ENCODE data around the gene GPC6. TPM values are rescaled to one million over a fixed set of nuclear protein-coding genes. Genes with fewer than 3 reads are reported as not detected.

GPC6 gene
- total RNA-seq, 3 donors from 2014 or later (not counting 1 experiment from before 2014, with no cell fraction given): not detected

DNA sequence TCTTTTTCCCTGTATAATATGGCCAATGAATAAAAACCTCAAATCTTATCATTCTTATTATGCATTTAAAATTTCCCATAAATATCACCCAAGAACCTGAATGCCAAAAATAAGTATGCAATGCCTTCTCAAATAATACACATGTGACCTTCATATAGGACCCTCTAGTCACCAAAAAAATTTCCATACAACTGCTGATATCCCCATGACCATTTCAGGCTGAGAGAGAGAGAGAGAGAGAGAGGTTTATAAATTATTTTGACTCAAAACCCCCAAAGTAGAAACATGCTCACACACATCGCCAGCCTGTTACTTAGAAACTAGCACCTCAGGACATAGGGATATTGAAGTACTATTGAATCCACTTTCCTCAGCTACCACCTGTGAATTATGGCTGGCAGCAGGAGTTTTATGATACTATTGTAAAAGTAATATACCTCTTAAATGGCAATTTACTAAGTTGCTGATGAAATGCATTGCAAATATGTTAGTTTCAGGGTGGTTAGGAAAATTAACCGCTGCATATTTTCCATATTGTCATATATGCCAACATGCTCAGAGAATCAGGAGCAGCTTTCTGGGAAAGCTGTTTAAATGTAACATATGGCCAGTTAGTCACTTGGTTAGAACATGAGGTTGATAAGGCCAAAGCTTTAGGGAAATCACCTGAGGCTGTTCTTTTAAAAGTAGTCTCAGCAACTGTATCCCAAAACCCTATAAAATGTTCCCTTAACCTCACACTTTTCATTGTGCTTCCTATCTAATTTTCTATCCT lies 1022.0 kb downstream of the GPC6 start:
- intact Hi-C loops (cut with micrococcal nuclease): no loop called here
- Histone ChIP-seq H3K4me1 (ENCODE audit: control insufficient read depth, insufficient read depth, low read length) (no peaks in the 10 kb centered on the region), H3K4me3 (ENCODE audit: low read length) (no peak overlapping the region), H3K9me3 (ENCODE audit: control insufficient read depth, insufficient read depth, low read length) (no peaks in the 10 kb centered on the region), H3K27me3 (ENCODE audit: control insufficient read depth, insufficient read depth, low read length) (no peaks in the 10 kb centered on the region), H3K27ac (ENCODE audit: low read length) (no peak overlapping the region), H3K36me3 (ENCODE audit: control insufficient read depth, insufficient read depth, low read length) (no peaks in the 10 kb centered on the region)
- WGBS (ENCODE audit: insufficient coverage): 83% methylated on average over 1 of the region's 2 CpGs
- ATAC-seq: no peak
- Mint-ChIP-seq H3K27me3 (ENCODE audit: low read depth in 2 of 2) (peaks cover 0 to 7% of the 10 kb centered on the region in 2 donors), H3K27ac (no peak overlapping the region), H3K4me3 (no peak overlapping the region), H3K9me3 (no peaks in the 10 kb centered on the region), H3K36me3 (no peaks in the 10 kb centered on the region), H3K4me1 (no peaks in the 10 kb centered on the region)
- DNase-seq: no peak
- TF ChIP-seq, protein P1, sequence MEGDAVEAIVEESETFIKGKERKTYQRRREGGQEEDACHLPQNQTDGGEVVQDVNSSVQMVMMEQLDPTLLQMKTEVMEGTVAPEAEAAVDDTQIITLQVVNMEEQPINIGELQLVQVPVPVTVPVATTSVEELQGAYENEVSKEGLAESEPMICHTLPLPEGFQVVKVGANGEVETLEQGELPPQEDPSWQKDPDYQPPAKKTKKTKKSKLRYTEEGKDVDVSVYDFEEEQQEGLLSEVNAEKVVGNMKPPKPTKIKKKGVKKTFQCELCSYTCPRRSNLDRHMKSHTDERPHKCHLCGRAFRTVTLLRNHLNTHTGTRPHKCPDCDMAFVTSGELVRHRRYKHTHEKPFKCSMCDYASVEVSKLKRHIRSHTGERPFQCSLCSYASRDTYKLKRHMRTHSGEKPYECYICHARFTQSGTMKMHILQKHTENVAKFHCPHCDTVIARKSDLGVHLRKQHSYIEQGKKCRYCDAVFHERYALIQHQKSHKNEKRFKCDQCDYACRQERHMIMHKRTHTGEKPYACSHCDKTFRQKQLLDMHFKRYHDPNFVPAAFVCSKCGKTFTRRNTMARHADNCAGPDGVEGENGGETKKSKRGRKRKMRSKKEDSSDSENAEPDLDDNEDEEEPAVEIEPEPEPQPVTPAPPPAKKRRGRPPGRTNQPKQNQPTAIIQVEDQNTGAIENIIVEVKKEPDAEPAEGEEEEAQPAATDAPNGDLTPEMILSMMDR (IDR thresholded peaks at IDR 0.05): no peak

DNA sequence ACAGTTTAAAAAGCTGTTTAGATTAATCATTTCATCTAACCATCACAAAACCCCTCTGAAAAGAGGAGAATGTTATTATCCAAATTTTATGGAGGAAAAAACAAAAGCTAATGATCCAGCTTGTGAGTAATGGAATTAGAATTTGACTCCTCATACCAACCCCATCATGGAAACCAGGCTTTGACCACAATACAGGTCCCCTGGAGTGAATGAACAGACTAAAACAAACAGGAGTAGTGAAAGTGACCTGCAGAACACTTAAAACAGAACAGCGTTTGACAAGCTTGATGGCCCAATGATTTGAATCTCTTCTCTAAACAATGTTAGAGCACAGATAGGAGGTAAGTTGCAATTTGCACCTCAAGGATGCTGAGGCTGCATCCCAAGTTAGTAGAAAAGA lies 1022.9 kb downstream of the GPC6 start:
- ATAC-seq: no peak
- intact Hi-C loops (cut with micrococcal nuclease): no loop called here
- no peaks in the 10 kb centered on the region for H3K9me3 ChIP-seq (ENCODE audit: control insufficient read depth, insufficient read depth, low read length)
- H3K27me3 Mint-ChIP-seq (ENCODE audit: low read depth in 2 of 2): peaks cover 0 to 7% of the 10 kb centered on the region in 2 donors
- H3K4me3 Mint-ChIP-seq: no peak overlapping the region
- H3K27ac ChIP-seq (ENCODE audit: low read length): no peak overlapping the region
- H3K36me3 ChIP-seq (ENCODE audit: control insufficient read depth, insufficient read depth, low read length): no peaks in the 10 kb centered on the region
- no peaks in the 10 kb centered on the region for H3K36me3 Mint-ChIP-seq
- no peak overlapping the region for H3K4me3 ChIP-seq (ENCODE audit: low read length)
- DNase-seq: no peak
- H3K9me3 Mint-ChIP-seq: no peaks in the 10 kb centered on the region
- no peak overlapping the region for H3K27ac Mint-ChIP-seq
- H3K4me1 Mint-ChIP-seq: no peaks in the 10 kb centered on the region
- TF ChIP-seq, protein P1 (IDR thresholded peaks at IDR 0.05): no peak
- H3K4me1 ChIP-seq (ENCODE audit: control insufficient read depth, insufficient read depth, low read length): no peaks in the 10 kb centered on the region
- H3K27me3 ChIP-seq (ENCODE audit: control insufficient read depth, insufficient read depth, low read length): no peaks in the 10 kb centered on the region
- WGBS (ENCODE audit: insufficient coverage): 80% methylated on average over 1 of the region's 1 CpG

DNA sequence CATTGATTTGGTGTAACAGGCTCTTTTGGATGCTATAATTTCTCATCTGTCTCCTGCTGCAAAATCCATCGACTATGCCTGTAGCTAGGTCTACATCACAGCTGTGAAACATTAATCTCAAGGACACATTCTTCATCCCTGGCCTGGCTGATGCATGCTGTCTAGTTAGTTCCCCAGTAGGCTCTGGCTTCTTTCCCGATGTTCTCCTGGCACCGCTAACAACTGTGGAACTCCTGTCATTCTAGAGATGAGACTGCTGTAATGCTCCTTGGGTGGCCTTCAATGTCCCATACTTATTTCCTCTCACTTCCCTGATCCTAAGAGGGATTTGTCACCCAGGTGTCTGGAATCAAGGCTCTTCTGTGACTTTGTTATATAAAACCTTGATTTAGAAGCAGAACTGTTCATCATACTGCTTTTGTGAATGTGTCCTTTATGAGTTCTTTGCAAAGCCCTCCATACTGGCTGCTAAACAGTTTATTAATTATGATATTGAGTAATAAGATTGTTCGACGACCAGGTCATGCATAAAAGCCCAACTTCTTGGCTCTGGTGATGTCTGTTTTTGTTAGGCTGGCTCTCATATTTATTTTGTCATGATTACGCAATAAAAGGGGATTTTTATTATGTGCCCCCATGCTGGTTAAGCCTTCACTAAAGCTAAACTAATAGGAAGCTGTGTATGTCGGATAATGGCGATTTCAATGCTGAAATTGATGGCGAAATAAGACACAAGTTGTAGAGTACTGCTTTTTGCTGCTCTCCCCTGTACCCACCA lies 1025.4 kb downstream of the GPC6 start:
- H3K4me1 ChIP-seq (ENCODE audit: control insufficient read depth, insufficient read depth, low read length): no peaks in the 10 kb centered on the region
- no peak overlapping the region for H3K4me3 Mint-ChIP-seq
- intact Hi-C loops (cut with micrococcal nuclease): no loop called here
- no peaks in the 10 kb centered on the region for H3K36me3 Mint-ChIP-seq
- H3K27ac Mint-ChIP-seq: no peak overlapping the region
- no peaks in the 10 kb centered on the region for H3K4me1 Mint-ChIP-seq
- no peak overlapping the region for H3K27ac ChIP-seq (ENCODE audit: low read length)
- no peaks in the 10 kb centered on the region for H3K36me3 ChIP-seq (ENCODE audit: control insufficient read depth, insufficient read depth, low read length)
- no peaks in the 10 kb centered on the region for H3K9me3 ChIP-seq (ENCODE audit: control insufficient read depth, insufficient read depth, low read length)
- H3K27me3 Mint-ChIP-seq (ENCODE audit: low read depth in 2 of 2): peaks cover 0 to 7% of the 10 kb centered on the region in 2 donors
- no peaks in the 10 kb centered on the region for H3K27me3 ChIP-seq (ENCODE audit: control insufficient read depth, insufficient read depth, low read length)
- H3K9me3 Mint-ChIP-seq: no peaks in the 10 kb centered on the region
- DNase-seq: no peak
- no peak for ATAC-seq
- H3K4me3 ChIP-seq (ENCODE audit: low read length): no peak overlapping the region
- WGBS (ENCODE audit: insufficient coverage): 77% methylated on average over 7 of the region's 9 CpGs
- TF ChIP-seq, protein P1 (IDR thresholded peaks at IDR 0.05): no peak

All from natural killer cell (primary cell).